ENCODE measurements around the gene UBL5.
"Not testable (repeated sequence)": the region's sequence is repeated elsewhere in the genome, so short reads cannot be mapped to it uniquely, and the experiment has no call there.

DNA sequence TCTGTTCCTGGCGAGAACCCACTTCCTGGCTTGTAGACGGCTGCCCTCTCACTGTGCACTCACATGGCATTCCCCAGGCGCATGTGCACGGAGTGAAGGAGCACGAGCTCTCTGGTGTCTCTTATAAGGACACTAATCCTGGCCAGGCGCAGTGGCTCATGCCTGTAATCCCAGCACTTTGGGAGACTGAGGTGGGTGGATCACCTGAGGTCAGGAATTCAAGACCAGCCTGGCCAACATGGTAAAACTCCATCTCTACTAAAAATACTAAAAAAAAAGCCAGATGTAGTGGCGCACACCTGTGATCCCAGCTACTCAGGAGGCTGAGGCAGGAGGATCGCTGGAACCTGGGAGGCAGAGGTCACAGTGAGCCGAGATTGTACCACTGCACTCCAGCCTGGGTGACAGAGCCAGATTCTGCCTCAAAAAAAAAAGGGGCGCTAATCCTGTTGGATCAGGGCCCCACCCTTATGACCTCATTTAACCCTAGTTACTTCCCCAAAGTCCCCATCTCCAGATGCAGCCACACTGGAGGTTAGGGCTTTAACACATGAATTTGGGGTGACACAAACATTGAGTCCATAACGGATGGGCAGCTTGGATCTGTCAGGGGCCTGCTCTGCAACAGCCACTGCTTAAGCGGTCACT lies 16.0 kb downstream of the UBL5 start:
- TF ChIP-seq, protein P1, sequence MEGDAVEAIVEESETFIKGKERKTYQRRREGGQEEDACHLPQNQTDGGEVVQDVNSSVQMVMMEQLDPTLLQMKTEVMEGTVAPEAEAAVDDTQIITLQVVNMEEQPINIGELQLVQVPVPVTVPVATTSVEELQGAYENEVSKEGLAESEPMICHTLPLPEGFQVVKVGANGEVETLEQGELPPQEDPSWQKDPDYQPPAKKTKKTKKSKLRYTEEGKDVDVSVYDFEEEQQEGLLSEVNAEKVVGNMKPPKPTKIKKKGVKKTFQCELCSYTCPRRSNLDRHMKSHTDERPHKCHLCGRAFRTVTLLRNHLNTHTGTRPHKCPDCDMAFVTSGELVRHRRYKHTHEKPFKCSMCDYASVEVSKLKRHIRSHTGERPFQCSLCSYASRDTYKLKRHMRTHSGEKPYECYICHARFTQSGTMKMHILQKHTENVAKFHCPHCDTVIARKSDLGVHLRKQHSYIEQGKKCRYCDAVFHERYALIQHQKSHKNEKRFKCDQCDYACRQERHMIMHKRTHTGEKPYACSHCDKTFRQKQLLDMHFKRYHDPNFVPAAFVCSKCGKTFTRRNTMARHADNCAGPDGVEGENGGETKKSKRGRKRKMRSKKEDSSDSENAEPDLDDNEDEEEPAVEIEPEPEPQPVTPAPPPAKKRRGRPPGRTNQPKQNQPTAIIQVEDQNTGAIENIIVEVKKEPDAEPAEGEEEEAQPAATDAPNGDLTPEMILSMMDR (IDR thresholded peaks at IDR 0.05): not testable (repeated sequence)
- TF ChIP-seq POLR2A (IDR thresholded peaks at IDR 0.05): not testable (repeated sequence)

All from right lobe of liver (tissue), 4 donors.